RWPE1 (cell line): ENCODE results near the gene RASAL2.
A peak's percentile ranks its signal among the peaks of the same experiment; 100 is the strongest.

ENCODE experiments used
- CTCF ChIA-PET: fragments of 350-600 bp; sonication (Branson Sonifier 250); formaldehyde crosslinking; extraction: SDS; loops from one replicate; lab custom pipeline; 2021; lab: Yijun Ruan, JAX
- POLR2A ChIA-PET: fragments of 400-600 bp; formaldehyde crosslinking; extraction: SDS; loops from one replicate; lab custom pipeline; 2020; ENCODE audit warnings: antibody characterized with exemption; ENCODE audit not compliant: low non-redundant PET; lab: Yijun Ruan, JAX
- DNase-seq: peaks from one replicate; pipeline ENCODE4 v3.0.0; 2012; ENCODE audit warnings: low spot score
- H3K27ac ChIP-seq: fragments of 450-650 bp; 2 replicates; pipeline ENCODE4 v1.5.1; 2017
- TF ChIP-seq, protein P1 (sequence below): fragments of 450-650 bp; conservative IDR thresholded peaks from 2 replicates; pipeline ENCODE4 v1.5.1; 2017; ENCODE audit warnings: low read depth, mild to moderate bottlenecking

RASAL2 gene

DNA sequence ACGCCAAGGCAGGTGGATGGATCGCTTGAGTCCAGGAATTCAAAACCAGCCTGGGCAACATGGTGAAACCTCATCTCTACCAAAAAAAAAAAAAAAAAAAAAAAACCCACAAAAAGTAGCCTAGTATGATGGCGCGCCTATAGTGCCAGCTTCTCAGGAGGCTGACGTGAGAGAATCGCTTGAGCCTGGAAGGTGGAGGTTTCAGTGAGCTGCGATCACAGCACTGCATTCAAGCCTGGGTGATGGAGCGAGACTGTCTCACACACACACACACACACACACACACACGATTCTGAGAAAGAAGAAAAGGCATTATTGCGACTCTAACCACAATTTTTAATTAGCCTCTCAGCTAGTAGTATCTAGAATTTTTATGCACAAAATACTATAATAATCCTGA lies 86.5 kb downstream of the RASAL2 start:
- CTCF ChIA-PET = interaction anchor here (0.6 to 0.7 kb wide), 2 partner anchors 16 to 729 kb away, joined by 3 to 6 read pairs; no protein-coding TSS in a partner anchor
- TF ChIP-seq, protein P1, sequence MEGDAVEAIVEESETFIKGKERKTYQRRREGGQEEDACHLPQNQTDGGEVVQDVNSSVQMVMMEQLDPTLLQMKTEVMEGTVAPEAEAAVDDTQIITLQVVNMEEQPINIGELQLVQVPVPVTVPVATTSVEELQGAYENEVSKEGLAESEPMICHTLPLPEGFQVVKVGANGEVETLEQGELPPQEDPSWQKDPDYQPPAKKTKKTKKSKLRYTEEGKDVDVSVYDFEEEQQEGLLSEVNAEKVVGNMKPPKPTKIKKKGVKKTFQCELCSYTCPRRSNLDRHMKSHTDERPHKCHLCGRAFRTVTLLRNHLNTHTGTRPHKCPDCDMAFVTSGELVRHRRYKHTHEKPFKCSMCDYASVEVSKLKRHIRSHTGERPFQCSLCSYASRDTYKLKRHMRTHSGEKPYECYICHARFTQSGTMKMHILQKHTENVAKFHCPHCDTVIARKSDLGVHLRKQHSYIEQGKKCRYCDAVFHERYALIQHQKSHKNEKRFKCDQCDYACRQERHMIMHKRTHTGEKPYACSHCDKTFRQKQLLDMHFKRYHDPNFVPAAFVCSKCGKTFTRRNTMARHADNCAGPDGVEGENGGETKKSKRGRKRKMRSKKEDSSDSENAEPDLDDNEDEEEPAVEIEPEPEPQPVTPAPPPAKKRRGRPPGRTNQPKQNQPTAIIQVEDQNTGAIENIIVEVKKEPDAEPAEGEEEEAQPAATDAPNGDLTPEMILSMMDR = no peak
- DNase-seq = no peak
- no peak overlapping the region for H3K27ac ChIP-seq
- POLR2A ChIA-PET = no interaction called here

DNA sequence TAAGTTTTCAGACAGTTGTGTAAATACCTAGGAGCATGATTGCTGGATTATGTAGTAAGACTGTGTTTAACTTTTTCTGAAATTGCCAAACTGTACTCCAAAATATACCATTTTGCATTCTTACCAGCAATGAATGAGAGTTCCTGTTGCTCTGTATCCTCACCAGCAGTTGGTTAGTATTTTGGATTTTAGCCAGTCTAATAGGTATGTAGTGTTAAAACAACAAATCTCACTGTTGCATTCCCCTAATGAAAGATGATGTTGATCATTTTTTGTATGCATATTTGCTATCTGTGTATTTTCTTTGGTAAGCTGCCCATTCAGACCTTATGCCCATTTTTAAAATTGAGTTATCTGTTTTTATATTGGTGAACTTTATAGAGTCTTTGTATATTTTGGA lies 89.9 kb downstream of the RASAL2 start:
- POLR2A ChIA-PET = no interaction called here
- H3K27ac ChIP-seq = no peak overlapping the region
- CTCF ChIA-PET = no interaction called here
- DNase-seq = no peak
- TF ChIP-seq, protein P1 = no peak

DNA sequence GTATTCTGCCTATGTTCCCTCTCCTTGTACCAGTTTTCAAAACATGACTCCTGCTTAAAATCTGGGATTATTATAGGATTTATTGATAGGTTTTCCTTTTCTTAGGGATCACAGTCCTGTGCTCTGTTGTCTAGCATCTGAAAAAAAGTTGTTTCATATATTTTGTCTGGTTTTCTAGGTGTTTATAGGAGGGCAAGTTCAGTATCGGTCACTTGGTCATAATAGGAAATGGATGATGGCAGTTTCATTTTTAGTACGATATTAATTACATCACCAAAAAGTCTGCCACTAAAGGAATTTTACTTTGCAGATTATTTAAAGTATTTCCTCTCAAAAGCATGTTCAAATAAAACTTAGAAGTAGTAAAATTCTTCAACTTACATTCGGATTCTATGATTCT lies 94.4 kb downstream of the RASAL2 start:
- no peak for DNase-seq
- TF ChIP-seq, protein P1 = no peak
- POLR2A ChIA-PET = no interaction called here
- CTCF ChIA-PET = no interaction called here
- no peak overlapping the region for H3K27ac ChIP-seq

DNA sequence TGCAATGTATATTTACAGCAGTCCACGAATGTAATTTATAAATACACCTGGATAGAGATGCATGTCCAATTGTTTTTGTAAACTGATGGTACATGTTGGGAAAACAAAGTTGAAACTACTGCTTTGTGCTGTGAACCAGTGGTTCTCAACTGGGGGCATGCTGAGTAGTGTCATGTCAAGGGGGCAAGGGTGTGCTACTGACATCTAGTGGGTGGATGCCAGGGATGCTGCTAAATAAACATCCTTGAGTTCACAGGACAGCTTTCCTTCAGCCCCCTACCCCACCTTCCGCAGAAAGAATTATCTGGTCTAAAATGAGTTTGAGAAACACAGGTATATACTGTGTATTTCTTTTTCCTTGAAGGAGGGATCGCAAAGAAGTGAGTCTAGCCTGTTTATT lies 95.9 kb downstream of the RASAL2 start:
- CTCF ChIA-PET = interaction anchor here (0.5 to 0.6 kb wide), 2 partner anchors 70 to 235 kb away, joined by 3 to 4 read pairs; no protein-coding TSS in a partner anchor
- H3K27ac ChIP-seq = no peak overlapping the region
- TF ChIP-seq, protein P1 = peak; percentile 31; the same call in 1 of the 2 replicates
- peak; percentile 15 for DNase-seq
- POLR2A ChIA-PET = no interaction called here

DNA sequence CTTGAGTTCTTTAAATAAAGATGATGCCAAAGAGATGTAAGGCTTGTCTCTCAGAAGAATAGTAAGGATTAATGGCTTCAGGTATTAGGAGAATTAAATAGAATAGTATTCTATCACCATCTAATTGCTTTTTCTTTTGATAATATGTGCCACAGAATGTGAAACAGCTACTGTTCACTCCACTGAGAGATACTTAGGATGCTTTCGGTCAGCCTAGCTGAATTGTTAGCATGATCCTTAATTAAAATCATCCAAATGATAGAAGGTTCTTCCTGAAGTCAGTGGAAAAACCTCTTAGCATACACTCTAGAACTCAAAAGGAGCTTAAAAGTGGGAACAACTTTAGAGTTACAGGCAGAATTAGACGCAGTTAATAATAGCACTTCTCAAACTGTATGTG lies 97.0 kb downstream of the RASAL2 start:
- no peak overlapping the region for H3K27ac ChIP-seq
- CTCF ChIA-PET = interaction anchor here (0.7 kb wide), 1 partner anchor 92 kb away, joined by 4 read pairs; no protein-coding TSS in a partner anchor
- no peak for DNase-seq
- POLR2A ChIA-PET = no interaction called here
- TF ChIP-seq, protein P1 = no peak

DNA sequence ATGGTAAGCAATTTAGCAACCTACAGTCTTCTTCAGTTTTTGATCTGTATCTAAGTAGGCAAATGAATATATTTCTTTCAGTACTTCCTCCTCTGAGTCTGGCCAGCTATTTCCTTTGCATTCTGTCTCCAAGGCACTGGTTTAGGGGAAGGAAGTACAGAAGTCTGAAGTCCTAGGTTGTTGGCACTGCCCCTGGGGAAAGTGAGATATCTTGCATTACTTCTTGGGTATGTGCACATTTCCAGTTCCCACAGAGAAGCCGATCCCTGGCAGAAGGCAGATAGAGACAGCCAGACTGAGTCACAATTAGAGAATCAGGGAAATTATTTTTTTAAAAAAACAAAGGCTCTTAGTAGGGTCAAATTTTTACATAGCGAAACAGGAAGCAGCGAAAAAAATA lies 98.8 kb downstream of the RASAL2 start:
- no peak overlapping the region for H3K27ac ChIP-seq
- CTCF ChIA-PET = no interaction called here
- DNase-seq = peak; percentile 62
- POLR2A ChIA-PET = no interaction called here
- TF ChIP-seq, protein P1 = no peak
